ENCODE measurements around the gene UGT1A7.
"Not testable (repeated sequence)": the region's sequence is repeated elsewhere in the genome, so short reads cannot be mapped to it uniquely, and the experiment has no call there.

UGT1A7 gene

DNA sequence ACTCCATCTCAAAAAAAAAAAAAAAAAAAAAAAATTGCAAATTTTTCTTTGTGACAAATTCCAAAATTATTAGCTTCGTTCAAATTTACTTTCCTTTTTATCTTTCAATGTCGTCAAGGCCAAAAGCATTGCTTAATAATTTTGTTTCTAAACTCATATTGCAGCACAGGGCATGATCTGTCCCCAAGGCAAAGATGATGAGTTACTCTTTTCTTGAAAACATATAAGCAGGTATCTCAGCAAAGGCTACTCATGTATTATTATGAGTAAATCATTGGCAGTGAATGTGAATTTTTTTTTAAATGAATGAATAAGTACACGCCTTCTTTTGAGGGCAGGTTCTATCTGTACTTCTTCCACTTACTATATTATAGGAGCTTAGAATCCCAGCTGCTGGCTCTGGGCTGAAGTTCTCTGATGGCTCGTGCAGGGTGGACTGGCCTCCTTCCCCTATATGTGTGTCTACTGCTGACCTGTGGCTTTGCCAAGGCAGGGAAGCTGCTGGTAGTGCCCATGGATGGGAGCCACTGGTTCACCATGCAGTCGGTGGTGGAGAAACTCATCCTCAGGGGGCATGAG is at the start of gene UGT1A7:
TSS of gene UGT1A7 (plus strand) at position 381 of the 579 bp plus-strand sequence. CDS start at position 418, 37 bp downstream.
- no peak for DNase-seq (ENCODE audit: low read depth in 2 of 2)

DNA sequence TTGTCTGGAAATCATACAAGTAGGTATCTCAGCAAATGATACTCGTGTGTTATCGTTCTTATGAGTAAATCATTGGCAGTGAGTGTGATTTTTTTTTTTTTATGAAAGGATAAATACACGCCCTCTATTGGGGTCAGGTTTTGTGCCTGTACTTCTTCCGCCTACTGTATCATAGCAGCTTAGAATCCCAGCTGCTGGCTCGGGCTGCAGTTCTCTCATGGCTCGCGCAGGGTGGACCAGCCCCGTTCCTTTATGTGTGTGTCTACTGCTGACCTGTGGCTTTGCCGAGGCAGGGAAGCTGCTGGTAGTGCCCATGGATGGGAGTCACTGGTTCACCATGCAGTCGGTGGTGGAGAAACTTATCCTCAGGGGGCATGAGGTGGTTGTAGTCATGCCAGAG is 45.4 kb upstream of the UGT1A7 start, which contains the start of gene UGT1A10:
TSS of gene UGT1A10 (plus strand) at position 143 of the 400 bp plus-strand sequence. CDS start at position 218, 75 bp downstream.
- DNase-seq (ENCODE audit: low read depth in 2 of 2) = not testable (repeated sequence)

DNA sequence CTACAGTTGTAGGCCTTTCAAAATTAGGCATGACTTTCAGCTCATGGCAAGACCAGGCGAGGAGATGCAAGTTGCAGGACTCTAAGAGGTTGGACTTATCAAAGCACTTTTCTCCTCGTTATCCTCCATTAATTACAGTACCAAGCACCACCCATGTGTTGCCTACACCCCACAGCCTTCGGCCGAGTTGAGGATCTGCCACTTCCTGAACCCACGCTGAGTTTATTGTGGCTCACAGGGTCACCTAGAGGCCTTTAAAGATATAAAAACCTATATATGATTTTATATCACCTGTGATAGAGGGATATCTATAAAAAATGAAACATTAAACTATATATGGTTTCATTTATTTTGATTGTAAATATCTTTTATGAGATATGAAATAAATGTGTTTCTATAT is 42.9 kb upstream of the UGT1A7 start:
- no peak for DNase-seq (ENCODE audit: low read depth in 2 of 2)

DNA sequence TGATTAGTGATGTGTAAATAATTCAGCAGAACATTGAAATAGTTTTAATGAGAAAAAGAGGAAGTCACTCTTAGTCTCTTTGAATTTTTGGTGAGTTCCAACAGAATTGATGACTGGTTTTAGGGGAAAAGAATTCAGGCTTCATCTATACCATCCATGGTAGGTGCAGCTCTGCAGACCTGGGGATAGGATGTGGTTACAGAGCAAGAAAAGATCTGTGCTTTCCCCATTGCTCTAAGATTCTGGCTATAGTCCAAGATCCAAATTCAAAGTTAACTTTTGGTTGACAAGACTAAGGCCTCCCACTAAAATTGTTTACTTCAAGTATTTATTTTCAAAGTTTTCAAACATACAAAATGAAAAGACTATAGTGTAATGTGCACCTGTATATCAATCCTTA is 41.8 kb upstream of the UGT1A7 start:
- no peak for DNase-seq (ENCODE audit: low read depth in 2 of 2)

DNA sequence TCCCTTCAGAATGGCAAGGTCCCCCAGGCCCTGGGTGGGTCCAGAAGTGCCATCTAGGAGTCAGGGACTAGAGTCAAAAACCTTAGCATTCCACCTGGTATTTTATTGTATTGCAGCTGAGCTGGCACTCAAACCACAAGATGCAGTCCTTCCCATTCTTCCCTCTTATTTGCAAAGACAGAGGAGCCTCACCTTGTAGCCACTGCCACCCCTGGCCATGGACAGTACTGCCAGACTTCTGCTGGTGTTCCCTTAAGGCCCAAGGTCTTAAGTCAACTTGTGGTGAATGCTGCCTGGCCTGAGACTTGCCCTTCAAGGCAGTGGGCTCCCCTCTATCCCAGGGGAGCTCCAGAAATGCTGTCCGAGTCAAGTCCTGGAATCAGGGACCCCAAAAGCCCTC is 38.6 kb upstream of the UGT1A7 start:
- no peak for DNase-seq (ENCODE audit: low read depth in 2 of 2)

DNA sequence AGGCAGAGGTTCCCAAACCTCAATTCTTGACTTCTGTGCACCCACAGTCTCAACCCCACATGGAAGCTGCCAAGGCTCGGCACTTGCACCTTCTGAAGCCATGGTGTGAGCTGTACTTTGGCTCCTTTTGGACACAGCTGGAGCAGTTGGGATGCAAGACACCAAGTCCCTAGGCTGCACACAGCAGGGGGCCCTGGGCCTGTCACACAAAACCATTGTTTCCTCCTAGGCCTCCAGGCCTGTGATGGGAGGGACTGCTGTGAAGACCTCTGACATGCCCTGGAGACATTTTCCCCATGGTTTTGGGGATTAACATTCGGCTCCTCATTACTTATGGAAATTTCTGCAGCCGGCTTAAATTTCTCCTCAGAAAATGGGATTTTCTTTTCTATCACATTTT is 35.7 kb upstream of the UGT1A7 start:
- DNase-seq (ENCODE audit: low read depth in 2 of 2) = not testable (repeated sequence)

DNA sequence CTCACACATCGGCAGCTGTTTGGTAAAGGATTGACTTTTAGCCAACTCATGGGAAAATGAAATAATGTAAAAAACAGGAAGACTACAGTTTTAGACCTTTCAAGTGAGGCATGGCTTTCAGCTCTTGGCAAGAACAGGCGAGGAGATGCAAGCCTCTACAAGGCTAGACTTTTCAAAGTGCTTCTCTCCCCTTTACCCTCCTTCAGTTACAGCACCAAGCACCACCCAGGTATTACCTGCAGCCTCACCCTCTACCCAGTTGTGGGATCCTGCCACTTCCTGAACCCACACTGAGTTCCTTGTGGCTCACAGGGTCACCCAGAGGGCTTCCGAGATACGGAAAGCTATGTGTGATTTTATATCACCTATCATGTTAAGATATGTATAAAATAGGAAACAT is 30.7 kb upstream of the UGT1A7 start:
- no peak for DNase-seq (ENCODE audit: low read depth in 2 of 2)

DNA sequence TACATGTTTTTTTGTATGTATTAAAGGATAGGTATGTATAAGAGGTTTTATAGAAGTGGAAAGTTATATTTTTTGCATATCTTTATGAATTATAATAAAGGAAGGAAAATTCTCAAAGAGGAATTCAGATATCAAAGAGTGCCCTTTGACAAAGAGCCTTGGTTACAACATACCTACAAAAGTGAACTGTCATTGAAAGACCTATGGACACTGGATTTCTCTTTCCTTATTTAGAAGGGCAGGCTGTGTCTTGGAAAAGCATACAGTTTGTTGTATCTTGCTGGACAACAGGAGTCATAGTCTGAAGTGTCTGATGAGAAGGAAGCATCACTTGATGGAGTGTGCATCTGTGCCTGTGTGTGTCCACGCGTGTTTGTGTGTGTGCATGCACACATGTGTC is 30.3 kb upstream of the UGT1A7 start:
- no peak for DNase-seq (ENCODE audit: low read depth in 2 of 2)

DNA sequence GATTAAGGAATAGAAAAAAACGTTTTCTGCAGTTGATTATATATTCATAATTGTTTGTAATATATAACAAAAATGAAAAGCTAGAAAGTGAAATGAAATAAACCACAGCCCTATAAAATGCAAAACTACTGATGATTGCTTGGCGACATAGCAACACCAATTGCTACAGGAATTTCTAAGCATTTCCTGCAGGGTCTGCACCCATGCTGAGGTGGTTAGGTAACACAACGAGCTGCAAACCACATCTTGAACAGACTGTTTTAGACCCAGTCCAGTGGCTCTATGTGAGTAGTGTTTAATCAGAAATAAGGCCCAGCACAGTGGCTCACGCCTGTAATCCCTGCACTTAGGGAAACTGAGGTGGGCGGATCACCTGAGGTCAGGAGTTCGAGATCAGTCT is 27.2 kb upstream of the UGT1A7 start:
- DNase-seq (ENCODE audit: low read depth in 2 of 2) = no peak

DNA sequence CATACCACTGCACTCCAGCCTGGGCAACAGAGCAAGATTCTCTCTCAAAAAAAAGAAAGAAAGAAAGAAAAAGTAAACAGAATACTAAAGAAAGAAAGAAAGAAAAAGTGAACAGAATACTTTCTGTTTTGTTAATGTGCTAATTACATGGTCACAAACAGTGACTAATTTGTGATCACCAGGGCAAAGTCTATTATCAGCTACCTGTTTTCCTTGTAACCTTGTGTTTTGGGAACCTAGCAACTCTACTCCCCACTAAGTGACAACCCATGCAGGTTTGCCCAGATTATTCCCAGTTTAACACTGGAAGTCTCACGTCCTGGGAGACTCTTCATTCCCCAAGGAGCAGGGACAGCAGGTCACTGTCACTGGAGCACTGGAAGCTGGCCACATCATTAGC is 26.7 kb upstream of the UGT1A7 start:
- DNase-seq (ENCODE audit: low read depth in 2 of 2) = no peak

DNA sequence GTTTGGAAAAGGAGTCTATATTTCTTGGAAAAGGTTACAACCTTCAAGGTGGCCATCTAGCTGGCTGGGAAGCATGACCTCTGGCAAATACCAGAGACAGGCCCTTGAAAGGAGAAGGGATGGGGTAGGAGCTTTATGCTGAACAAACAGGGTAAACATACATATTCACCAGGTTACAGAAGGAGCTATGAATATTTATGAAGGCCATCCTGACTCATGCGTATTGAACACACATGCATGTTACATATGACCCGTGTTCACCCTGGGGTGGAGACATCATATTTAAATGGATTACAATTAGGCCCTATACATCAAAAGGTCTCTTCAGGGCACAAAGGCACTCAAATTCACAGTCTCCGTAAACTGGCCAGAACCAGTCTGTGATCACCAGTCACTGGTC is 25.8 kb upstream of the UGT1A7 start:
- DNase-seq (ENCODE audit: low read depth in 2 of 2) = not testable (repeated sequence)

DNA sequence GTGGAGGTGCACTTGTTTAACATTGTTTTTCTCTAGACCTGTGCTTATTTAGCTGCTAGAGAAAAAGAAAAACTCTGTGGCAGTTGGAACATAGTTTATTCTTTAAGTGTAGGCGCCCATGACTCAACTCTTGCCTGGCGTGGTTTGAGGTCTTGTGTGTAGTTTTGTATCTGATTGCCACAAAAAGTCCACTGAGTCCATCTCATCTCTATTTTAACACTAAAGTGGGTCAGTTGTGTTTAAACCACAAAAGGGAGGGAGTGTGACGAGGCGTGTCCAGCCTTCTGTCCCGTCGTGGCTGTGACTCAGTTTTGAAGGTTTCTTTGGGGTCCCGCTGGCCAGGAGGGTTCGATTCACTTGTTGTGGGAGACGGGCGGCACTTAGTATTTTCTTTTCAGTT is 25.3 kb upstream of the UGT1A7 start:
- no peak for DNase-seq (ENCODE audit: low read depth in 2 of 2)

DNA sequence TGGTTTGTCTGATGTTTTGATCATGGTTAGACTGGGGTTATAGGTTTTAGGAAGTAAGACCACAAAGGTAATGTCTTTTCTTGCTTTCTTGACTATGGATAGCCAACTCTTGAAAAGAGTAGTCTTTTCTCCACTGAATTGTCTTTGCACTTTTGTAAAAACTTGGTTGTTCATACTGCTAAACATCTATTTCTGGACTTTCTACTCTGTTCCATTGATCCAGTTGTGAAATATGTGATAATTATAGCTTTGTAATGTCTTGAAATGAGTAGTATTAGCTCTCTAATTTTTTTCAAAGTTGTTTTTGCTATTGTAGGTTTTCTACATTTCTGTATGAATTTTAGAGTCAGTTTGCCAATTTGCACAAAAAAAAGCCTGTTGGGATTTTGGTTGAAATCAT is 23.1 kb upstream of the UGT1A7 start:
- DNase-seq (ENCODE audit: low read depth in 2 of 2) = no peak

DNA sequence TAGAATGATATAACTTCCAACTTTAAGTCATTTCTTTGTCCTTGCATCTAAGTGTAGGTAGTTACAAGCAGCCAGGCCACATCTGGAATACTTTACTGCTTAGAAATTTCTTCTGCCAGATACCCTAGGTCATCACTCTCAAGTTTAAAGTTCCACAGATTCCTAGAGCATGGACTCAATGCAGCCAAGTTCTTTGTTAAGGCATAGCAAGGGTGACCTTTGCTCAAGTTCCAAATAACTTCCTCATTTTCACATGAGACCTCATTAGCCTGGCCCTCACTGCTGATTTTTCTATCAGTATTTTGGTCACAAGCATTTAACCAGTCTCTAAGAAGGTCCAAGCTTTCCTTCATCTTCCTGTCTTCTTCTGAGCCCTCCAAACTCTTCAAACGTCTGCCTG is 17.8 kb upstream of the UGT1A7 start:
- DNase-seq (ENCODE audit: low read depth in 2 of 2) = no peak

DNA sequence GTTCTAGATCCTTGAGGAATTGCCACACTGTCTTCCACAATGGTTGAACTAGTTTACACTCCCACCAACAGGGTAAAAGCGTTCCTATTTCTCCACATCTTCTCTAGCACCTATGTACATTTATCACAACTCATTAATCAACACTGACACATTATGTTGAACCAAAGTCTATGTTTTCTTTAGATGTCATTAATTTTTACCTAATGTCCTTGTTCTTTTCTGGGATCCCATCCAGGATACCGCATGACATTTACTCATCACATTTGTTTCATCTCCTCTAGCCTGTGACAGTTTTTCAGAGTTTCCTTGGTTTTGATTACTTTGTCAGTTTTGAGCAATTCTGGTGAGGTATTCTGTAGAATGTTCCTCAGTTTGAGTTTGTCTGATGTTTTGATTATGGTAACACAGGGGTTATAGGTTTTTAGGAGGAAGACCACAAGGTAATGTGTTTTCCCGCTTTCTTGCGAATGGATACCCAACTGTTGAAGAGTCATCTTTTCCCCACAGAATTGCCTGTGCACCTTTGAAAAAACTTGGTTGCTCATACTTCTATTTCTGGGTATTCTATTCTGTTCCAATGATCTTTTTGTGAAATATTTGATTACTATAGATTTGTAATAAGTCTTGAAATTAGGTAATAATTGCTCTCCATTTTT is 13.0 kb upstream of the UGT1A7 start:
- DNase-seq (ENCODE audit: low read depth in 2 of 2) = no peak

DNA sequence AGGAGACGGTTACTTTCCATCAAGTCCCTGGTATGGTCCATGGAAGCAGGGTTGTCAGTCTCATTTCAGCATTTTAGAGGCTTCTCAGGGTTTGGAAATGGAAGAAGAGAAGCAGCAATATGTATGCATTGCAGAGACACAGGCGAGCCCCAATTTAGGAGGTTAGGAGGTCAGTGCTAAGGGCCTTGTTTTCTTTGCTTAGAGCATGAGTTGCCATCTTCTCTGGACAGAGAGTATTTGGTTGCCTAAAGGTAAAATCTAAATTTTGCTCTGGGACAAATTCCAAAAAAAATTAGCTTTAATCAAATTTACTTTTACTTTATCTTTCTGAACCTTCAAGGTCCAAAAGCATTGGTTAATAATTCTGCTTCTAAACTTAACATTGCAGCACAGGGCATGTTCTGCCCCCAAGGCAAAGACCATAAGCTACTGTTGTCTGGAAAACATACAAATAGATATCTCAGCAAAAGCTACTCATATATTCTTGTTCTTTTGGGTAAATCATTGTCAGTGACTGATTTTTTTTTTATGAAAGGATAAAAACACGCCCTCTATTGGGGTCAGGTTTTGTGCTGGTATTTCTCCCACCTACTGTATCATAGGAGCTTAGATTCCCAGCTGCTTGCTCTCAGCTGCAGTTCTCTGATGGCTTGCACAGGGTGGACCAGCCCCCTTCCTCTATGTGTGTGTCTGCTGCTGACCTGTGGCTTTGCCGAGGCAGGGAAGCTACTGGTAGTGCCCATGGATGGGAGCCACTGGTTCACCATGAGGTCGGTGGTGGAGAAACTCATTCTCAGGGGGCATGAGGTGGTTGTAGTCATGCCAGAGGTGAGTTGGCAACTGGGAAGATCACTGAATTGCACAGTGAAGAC is 10.2 kb upstream of the UGT1A7 start, which contains the start of gene UGT1A9:
TSS of gene UGT1A9 (plus strand) at position 609 of the 872 bp plus-strand sequence. CDS start at position 646, 37 bp downstream.
- no peak for DNase-seq (ENCODE audit: low read depth in 2 of 2)

DNA sequence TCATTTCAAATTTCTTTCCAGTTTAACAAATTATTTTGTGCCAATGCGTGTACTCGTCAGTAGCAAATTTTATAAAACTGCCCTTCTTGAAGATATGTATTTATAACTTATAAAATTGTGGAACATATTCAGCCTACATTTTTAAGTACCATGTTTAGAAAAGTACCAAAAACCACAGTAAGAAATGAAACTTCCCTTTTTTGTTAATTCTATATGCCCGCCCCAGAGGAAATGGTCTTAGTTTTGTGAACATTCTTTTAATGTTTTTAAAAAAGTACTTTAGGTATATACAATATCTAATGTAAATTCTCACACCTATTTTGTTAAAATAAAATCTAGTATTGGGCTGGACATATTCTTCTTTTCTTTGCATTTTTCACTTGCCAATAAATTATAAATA is 8.8 kb upstream of the UGT1A7 start:
- no peak for DNase-seq (ENCODE audit: low read depth in 2 of 2)

DNA sequence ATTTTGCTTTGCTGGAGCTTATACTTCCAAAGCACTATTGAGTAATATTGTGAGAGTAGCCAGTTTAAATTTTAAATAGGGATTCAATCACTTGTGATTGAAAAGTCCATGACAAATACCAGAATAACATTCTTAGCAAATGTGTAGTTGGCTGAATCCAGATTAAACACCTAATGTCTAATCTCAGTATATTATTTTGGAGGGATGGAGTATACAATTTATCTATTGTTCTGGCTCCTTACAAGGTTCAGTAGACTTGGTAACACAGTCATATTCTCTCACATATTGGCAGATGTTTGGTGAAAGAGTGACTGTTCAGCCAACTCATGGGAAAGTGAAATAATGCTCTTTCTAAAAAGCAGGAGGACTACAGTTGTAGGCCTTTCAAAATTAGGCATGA is 7.8 kb upstream of the UGT1A7 start:
- no peak for DNase-seq (ENCODE audit: low read depth in 2 of 2)

DNA sequence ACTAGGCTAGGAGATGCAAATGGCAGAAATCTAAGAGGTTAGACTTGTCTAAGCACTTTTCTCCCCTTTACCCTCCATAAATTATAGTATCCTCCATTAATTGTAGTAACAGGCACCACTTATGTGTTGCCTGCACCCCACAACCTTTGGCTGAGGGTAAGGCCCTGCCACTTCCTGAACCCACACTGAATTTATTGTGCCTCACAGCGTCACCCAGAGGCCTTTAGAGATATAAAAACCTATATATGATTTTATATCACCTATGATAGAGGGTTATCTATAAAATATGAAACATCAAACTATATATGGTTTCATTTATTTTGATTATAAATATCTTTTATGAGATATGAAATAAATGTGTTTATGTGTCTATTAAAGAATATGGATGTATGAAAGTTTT is 7.4 kb upstream of the UGT1A7 start:
- no peak for DNase-seq (ENCODE audit: low read depth in 2 of 2)

DNA sequence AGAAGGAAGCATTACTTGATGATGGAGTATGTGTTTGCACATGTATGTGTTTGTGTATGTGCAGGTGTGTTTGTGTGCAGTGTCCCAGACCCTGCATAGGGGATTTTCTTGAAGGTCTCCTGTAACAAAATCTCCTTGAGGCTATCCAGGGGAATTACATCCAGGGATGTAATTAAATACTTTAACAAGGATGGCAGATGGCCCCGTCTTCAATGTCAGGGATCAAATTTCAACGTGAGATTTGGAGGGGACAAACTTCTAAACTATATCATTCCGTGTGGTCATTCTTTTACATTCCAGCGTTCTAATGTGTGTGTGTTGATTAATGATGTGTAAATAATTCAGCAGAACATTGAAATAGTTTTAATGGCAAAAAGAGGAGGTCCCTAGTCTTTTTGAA is 6.7 kb upstream of the UGT1A7 start:
- DNase-seq (ENCODE audit: low read depth in 2 of 2) = no peak

DNA sequence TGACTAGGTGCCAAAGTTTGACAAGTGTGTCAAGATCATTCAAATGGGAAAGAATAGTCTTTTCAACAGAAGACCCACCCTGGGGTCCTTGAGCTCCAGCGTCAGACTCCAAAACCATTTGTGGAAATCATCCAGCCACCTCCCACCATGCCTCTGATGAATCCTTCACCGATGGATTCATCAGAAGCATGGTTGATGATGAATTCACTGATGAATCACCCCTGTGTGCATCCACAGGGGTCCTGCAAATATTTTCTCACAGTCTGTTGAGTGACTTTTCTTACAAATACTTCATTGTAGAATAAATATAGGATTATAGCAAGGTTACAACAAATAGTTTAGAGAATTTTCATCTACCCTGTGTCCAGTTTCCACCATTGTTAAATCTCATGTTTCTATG is 5.7 kb upstream of the UGT1A7 start:
- DNase-seq (ENCODE audit: low read depth in 2 of 2) = no peak

DNA sequence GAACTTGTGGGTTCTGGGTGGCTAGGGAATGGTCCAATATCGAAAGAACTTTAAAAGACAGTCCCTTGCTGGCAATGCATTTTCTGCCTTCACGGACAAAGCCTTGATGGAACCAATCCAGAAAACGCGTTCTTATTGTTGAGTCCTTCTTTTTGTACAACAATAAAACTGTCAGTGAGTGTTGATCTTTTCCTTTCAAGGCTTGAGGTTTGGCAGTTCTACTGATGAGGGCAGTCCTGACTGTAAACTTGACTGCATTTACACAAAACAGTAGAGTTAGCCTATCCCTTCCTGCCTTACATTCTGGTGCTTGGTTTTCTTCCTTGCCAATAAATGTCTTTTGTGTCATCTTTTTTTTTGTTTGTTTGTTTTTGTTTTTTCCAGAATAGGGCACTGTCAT is 2.5 kb upstream of the UGT1A7 start:
- DNase-seq (ENCODE audit: low read depth in 2 of 2) = no peak

Data from stimulated activated CD4-positive, alpha-beta T cell treated with anti-CD3 and anti-CD28 coated beads, Interleukin-15, amount 100 ng/mL, for 48 hours (primary cell).